Neural progenitor cell (in vitro differentiated cells): ENCODE results near the gene MCF2L2.

ENCODE experiments used
- CTCF ChIP-seq: fragments of 200-600 bp; sonication (generic); IDR thresholded peaks from 2 replicates; pipeline ENCODE4 v1.5.1; 2017; ENCODE audit warnings: antibody characterized with exemption, mild to moderate bottlenecking
- EZH2 ChIP-seq: fragments of 200-600 bp; sonication (generic); IDR thresholded peaks from 2 replicates; pipeline ENCODE4 v1.6.1; 2017; ENCODE audit warnings: antibody characterized with exemption, mild to moderate bottlenecking, moderate library complexity
- EZH2phosphoT487 ChIP-seq: fragments of 200-600 bp; sonication (generic); IDR thresholded peaks from 2 replicates; pipeline ENCODE4 v1.6.1; 2017; ENCODE audit warnings: antibody characterized with exemption

- TF ChIP-seq CTCF (no peak), EZH2 (no peak), EZH2phosphoT487 (no peak)
Measured at GRCh38 chr3:183378545-183378944, 49.9 kb downstream of the MCF2L2 start.
